Activated CD8-positive, alpha-beta memory T cell treated with anti-CD3 and anti-CD28 coated beads, Interleukin-2, amount 50 U/mL, for 24 hours (primary cell): ENCODE results near the gene IFIT2.
"Not testable (repeated sequence)": the region's sequence is repeated elsewhere in the genome, so short reads cannot be mapped to it uniquely, and the experiment has no call there.

Source experiments
- DNase-seq: peaks from one replicate; pipeline ENCODE4 v3.0.0-alpha.2; 2020; ENCODE audit errors: extremely low read depth

IFIT2 gene

GRCh38 chr10:89308266-89308665 is 6.4 kb downstream of the IFIT2 start:
- no peak for DNase-seq

GRCh38 chr10:89308736-89309135 is 6.9 kb downstream of the IFIT2 start:
- no peak for DNase-seq

- DNase-seq = no peak
Observed at GRCh38 chr10:89309156-89310055, 7.6 kb downstream of the IFIT2 start.

GRCh38 chr10:89310056-89310893 is 8.4 kb downstream of the IFIT2 start:
- no peak for DNase-seq

GRCh38 chr10:89312973-89313372 is 11.1 kb downstream of the IFIT2 start:
- no peak for DNase-seq

GRCh38 chr10:89314676-89315075 is 12.8 kb downstream of the IFIT2 start:
- DNase-seq = no peak

- not testable (repeated sequence) for DNase-seq
Observed at GRCh38 chr10:89318047-89318446, 16.2 kb downstream of the IFIT2 start.

- DNase-seq = not testable (repeated sequence)
Observed at GRCh38 chr10:89325081-89325480, 23.2 kb downstream of the IFIT2 start.

GRCh38 chr10:89325856-89326255 is 24.0 kb downstream of the IFIT2 start:
- not testable (repeated sequence) for DNase-seq

GRCh38 chr10:89327803-89328441 is 26.1 kb downstream of the IFIT2 start, which contains the start of gene IFIT3:
Gene IFIT3, plus strand, starts transcription at chr10:89327997. Its CDS starts 77 bp downstream, at chr10:89328074.
- no peak for DNase-seq

- no peak for DNase-seq
Observed at GRCh38 chr10:89329151-89329550, 27.3 kb downstream of the IFIT2 start.

- DNase-seq = not testable (repeated sequence)
Observed at GRCh38 chr10:89330014-89330413, 28.2 kb downstream of the IFIT2 start.

- DNase-seq = no peak
Observed at GRCh38 chr10:89330537-89331212, 28.8 kb downstream of the IFIT2 start.

- DNase-seq = not testable (repeated sequence)
Observed at GRCh38 chr10:89331487-89332122, 29.8 kb downstream of the IFIT2 start.

- DNase-seq = no peak
Observed at GRCh38 chr10:89332123-89332633, 30.3 kb downstream of the IFIT2 start.

GRCh38 chr10:89335226-89335625 is 33.4 kb downstream of the IFIT2 start:
- DNase-seq = no peak

GRCh38 chr10:89336241-89336640 is 34.4 kb downstream of the IFIT2 start:
- DNase-seq = no peak

GRCh38 chr10:89337484-89337883 is 35.6 kb downstream of the IFIT2 start:
- no peak for DNase-seq

GRCh38 chr10:89338713-89339112 is 36.9 kb downstream of the IFIT2 start:
- DNase-seq = no peak

GRCh38 chr10:89339875-89340274 is 38.0 kb downstream of the IFIT2 start:
- no peak for DNase-seq

- no peak for DNase-seq
Observed at GRCh38 chr10:89341649-89342048, 39.8 kb downstream of the IFIT2 start.
